HG03066 (cell line): ENCODE measurements around the gene TLNRD1.

Source experiments
- ATAC-seq: cut with Tn5 transposase; IDR thresholded peaks from one replicate; pipeline ENCODE4 v1.9.1; 2021; ENCODE audit warnings: low read depth; ENCODE audit not compliant: unreplicated experiment

Gene TLNRD1

GRCh38 chr15:81052046-81052445 is 51.3 kb downstream of the TLNRD1 start:
- no peak for ATAC-seq

- no peak for ATAC-seq
These were observed 52.9 kb downstream of the TLNRD1 start for GRCh38 chr15:81053621-81054020.

GRCh38 chr15:81054236-81054635 is 53.5 kb downstream of the TLNRD1 start:
- no peak for ATAC-seq
